Fibroblast of the conjunctiva (primary cell): ENCODE data around the gene MTMR12.
"Not testable (repeated sequence)": the region's sequence is repeated elsewhere in the genome, so short reads cannot be mapped to it uniquely, and the experiment has no call there.

Experiments used
- DNase-seq: peaks from one replicate; pipeline ENCODE4 v3.0.0-alpha.2; 2010; ENCODE audit warnings: low read depth

MTMR12 gene

GRCh38 chr5:32298059-32298415 is 14.7 kb downstream of the MTMR12 start:
- DNase-seq = no peak

DNA sequence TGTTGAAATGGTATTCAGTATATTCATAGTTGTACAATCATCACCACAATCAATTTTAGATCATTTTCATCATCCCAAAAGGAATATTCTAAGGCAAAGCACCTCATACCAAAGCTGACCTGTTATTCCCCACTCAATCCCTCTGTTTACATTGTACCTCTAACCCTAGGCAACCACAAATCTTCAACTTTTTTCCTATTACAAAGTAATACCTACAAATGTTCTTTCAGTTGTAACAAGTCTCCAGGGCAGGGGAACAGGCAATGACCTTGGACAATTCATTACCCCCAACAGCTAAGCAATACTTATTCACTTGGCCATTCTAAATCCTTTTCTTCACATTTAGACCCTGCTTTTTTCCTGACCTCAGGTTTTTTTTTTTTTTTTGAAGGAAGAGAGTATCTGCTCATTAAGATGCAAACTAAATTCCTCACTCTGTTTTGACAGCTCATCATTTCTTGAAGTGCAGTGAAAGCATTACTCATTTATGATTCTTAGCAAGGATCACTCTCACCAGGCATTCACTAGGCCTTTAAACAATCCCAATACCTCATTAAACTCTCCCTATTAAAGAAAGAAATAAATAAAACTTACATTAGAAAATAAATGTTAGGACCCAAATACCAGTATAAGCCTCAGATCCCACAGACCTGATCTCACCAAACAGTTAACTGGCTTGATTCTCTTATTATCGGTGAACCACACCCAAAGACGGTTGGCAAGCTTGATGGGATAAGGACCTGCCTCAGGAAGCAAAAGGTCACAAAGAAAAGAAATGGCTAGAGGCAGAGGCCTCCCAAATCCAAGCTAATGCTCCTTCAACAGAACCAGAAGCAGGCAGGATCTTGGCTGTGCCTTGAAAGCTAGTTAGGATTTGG is 15.3 kb downstream of the MTMR12 start:
- no peak for DNase-seq

GRCh38 chr5:32295966-32296772 is 16.6 kb downstream of the MTMR12 start:
- DNase-seq = not testable (repeated sequence)

GRCh38 chr5:32291591-32291990 is 21.1 kb downstream of the MTMR12 start:
- no peak for DNase-seq

GRCh38 chr5:32290922-32291321 is 21.8 kb downstream of the MTMR12 start:
- DNase-seq = no peak

DNA sequence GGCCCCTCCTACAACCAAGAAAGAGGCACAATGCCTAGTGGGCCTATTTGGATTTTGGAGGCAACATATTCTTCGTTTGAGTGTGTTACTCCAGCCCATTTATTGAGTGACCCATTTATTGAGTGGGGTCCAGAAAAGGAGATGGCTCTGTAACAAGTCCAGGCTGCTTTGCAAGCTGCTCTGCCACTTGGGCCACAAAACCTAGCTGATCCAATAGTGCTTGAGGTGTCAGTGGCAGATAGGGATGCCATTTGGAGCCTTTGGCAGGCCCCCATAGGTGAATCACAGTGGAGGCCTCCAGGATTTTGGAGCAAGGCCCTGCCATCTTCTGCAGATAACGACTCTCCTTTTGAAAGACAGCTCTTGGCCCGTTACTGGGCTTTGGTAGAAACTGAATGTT is 22.2 kb downstream of the MTMR12 start:
- not testable (repeated sequence) for DNase-seq

DNA sequence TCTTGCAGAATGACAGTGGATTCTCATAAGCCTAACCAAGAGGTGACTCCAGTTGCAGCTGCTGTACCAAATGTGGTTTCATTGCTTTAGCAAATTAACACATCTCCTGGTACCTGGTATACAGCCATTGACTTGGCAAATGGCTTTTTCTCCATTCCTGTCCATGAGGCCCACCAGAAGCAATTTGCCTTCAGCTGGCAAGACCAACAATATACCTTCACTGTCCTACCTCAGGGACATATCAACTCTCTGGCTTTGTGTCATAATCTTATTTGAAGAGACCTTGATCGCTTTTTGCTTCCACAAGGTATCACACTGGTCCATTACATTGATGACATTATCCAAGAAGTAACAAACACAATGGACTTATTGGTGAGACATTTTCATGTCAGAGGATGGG is 22.8 kb downstream of the MTMR12 start:
- DNase-seq = not testable (repeated sequence)

- not testable (repeated sequence) for DNase-seq
These were observed 24.6 kb downstream of the MTMR12 start for GRCh38 chr5:32288135-32288534.

GRCh38 chr5:32287525-32287924 is 25.2 kb downstream of the MTMR12 start:
- DNase-seq = not testable (repeated sequence)

GRCh38 chr5:32285510-32286138 is 27.1 kb downstream of the MTMR12 start:
- no peak for DNase-seq

DNA sequence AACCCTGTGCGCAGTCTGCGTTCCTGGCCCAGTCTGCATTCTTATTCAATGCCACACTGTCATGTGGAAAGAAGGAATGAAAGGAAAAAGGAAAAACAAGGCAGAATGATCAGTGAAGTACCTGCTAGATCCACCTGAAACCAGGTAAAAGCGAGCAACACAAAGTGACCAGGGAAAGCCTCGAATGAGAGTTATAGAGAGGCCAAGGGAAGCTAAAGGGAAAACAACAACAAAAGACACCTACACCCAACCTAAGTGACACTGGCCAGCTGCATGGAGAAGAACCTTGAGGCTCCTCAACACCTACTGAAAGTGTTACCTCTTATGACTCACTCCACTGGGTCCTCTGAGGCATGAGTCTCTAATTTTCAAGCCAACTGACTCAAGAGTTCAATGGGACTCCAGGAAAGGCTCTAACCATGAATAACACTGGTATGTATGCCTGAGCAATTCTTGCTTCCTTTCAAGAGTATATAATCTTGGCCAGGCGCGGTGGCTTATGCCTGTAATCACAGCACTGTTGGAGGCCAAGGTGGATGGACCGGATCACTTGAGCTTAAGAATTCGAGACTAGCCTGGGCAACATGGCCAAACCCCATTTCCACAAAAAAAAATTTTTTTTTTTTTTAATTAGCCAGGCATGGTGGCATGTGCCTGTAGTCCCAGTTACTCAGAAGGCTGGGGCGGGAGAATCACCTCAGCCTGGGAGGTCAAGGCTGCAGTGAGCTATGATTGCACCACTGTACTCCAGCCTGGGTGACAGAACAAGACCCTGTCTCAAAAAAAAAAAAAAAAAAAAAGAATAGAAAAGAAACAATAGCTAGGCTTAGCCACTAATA is 29.0 kb downstream of the MTMR12 start:
- no peak for DNase-seq

DNA sequence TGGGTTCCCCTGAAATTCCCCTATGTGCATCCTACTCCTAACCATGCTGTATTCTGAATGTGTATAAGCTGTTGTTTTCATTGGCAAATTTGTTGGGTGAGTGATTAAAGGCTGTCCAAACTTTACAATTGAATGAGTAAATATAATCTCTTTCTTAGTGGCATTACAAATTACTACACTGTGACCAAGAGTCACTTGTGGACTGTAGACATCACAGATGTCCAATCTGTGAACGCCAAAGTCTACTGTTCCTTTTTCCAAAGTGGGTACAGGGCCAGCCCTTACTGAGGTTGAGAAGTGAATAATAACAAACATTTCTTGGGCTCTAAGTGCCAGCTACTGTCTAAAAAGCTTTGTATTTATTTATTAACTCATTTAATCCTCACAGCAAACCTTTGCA is 29.7 kb downstream of the MTMR12 start:
- no peak for DNase-seq

DNA sequence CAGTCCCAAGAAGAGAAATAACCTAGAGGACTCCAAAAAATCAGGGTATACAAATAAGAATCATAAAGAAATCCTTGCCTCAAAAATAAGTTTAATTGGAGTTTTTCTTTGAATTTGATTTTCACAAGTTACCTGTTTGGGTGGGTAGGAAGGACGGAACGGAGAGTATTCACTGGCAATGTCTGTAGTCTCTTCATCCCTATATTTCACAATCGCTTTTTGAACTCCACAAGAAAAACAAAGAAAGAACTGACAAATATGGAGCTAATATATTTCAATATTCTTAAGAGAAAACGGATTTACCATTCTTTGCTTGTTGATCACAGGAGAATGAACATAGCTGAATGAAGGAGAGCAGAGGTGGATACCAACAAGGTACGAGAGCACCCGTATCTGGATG is 30.1 kb downstream of the MTMR12 start:
- no peak for DNase-seq

GRCh38 chr5:32281378-32282133 is 31.2 kb downstream of the MTMR12 start:
- not testable (repeated sequence) for DNase-seq

GRCh38 chr5:32280656-32281081 is 32.1 kb downstream of the MTMR12 start:
- no peak for DNase-seq

- DNase-seq = no peak
These were observed 33.0 kb downstream of the MTMR12 start for GRCh38 chr5:32279786-32280185.

DNA sequence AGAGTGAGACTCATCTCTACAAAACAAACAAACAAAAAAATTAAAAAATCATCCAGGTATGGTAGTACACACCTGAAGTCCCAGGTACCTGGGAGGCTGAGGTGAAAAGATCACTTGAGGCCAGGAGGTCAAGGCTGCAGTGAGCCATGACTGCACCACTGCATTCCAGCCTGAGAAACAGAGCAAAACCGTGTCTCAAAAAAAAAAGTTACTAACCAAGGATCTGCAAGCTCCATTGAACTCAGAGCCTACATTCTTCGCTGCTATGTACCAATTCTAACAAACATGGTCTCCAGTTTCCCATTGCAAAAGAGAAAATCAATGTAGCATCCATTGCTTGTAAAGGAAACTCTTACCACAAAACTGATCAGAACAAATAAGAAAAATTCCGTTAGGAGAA is 33.5 kb downstream of the MTMR12 start:
- no peak for DNase-seq

DNA sequence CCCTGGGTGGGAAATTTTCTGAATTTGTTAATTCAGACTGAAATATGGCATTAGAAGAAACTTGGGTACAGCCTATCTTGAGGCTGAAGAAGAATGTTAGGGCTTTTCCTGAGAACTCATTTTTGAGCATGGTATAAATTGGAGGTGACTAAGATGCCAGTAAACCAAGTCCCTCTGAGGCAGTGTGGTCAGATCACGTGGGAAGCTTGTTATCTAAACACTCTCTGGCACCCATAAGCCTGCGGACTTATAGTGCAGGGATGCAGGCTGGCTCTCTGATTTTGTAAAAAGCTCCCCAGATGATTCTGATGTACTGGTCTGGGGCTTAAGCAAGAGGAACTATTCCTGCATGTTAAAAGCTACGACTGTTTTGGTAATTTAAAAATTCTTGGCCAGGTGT is 34.3 kb downstream of the MTMR12 start:
- DNase-seq = peak; percentile 8

GRCh38 chr5:32277798-32278197 is 34.9 kb downstream of the MTMR12 start:
- DNase-seq = no peak

- DNase-seq = peak; percentile 26
These were observed 36.4 kb downstream of the MTMR12 start for GRCh38 chr5:32276173-32276853.

DNA sequence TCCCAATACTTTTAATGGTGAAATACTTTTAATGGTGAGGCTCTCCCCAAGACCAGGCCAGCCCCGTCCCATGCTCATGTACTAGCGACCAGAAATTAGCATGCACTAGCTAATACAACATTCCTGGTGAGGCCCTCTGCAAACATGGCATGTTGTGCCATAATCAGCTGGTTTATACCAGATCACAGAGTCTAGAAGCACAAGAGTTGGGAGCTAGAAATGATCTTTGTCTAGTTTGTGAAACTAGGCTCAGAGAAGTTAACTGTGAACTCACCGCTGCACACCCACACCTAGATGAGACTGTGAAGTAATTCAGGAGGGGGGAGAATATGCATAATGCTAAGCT is 37.4 kb downstream of the MTMR12 start:
- no peak for DNase-seq
